HCT116 (cell line): ENCODE data around the gene CCDC192. TPM values are rescaled to one million over a fixed set of nuclear protein-coding genes. Genes with fewer than 3 reads are reported as not detected.

Experiments
- ATAC-seq: fragments of 200-7000 bp; cut with Tn5 transposase; 2 replicates; pipeline ENCODE4 v1.9.1; 2020; ENCODE audit warnings: mild to moderate bottlenecking, moderate library complexity
- BruUV-seq: library from RNA; stranded (reverse); fragments of 400-500 nt; replicated peaks from 2 replicates; lab custom pipeline; 2021; lab: Mats Ljungman, UMichigan
- CTCF ChIA-PET: fragments of 300-600 bp; sonication (Branson Sonifier 250); formaldehyde crosslinking; loops from one replicate; lab custom pipeline; 2021; ENCODE audit warnings: antibody characterized with exemption; lab: Charles Lee
- POLR2A ChIA-PET: fragments of 300-600, 350-600 bp; sonication (Branson Sonifier 250); formaldehyde crosslinking; loops from one replicate; lab custom pipeline; 2021; ENCODE audit warnings: antibody characterized with exemption; lab: Charles Lee
- RAD21 ChIA-PET, 2 experiments: fragments of 300-600 bp; sonication (Branson Sonifier 250); formaldehyde crosslinking; loops; one replicate each; lab custom pipeline; 2023; ENCODE audit warnings: low total read pairs in 2 of 2; ENCODE audit not compliant: uncharacterized antibody in 2 of 2, unreplicated experiment in 2 of 2, low non-redundant PET in 1 of 2; lab: Charles Lee
- DNase-seq: peaks from one replicate; pipeline ENCODE4 v3.0.0-alpha.2; 2010; ENCODE audit warnings: low read depth, low spot score
- H2AFZ ChIP-seq: fragments of 200-600 bp; shearing (Covaris generic), sonication (generic); 2 replicates; pipeline ENCODE4 v1.6.1; 2017; ENCODE audit warnings: low read depth, mixed run types, mixed read lengths, antibody characterized with exemption, low read length; ENCODE audit not compliant: poor library complexity, severe bottlenecking
- H3K27ac ChIP-seq: 2 replicates; pipeline ENCODE4 v1.5.1; 2012; ENCODE audit warnings: low read depth, low read length
- H3K27me3 ChIP-seq: fragments of 200-600 bp; sonication (generic); 2 replicates; pipeline ENCODE4 v1.6.1; 2016; ENCODE audit warnings: mixed run types, low read length, mixed read lengths; ENCODE audit not compliant: insufficient read depth
- H3K36me3 ChIP-seq, 2 experiments: fragments of 200-500 bp in 1 of 2; fragments of 200-600 bp in 1 of 2; sonication (Bioruptor generic) in 1 of 2; sonication (generic) in 1 of 2; 2 replicates each; pipeline versions ENCODE4 v1.5.1 to v1.6.1; 2014 to 2016; ENCODE audit warnings: low read length in 2 of 2, inconsistent platforms in 1 of 2, mixed read lengths in 1 of 2, mixed run types in 1 of 2; ENCODE audit not compliant: insufficient read depth in 2 of 2, control insufficient read depth in 1 of 2
- H3K4me1 ChIP-seq, 2 experiments: fragments of 200-600 bp in 1 of 2; sonication (generic) in 1 of 2; 2 replicates each; pipeline versions ENCODE4 v1.5.1 to v1.6.1; 2012 to 2017; ENCODE audit warnings: low read length in 2 of 2, inconsistent platforms in 1 of 2, mild to moderate bottlenecking in 1 of 2, mixed read lengths in 1 of 2, mixed run types in 1 of 2, moderate library complexity in 1 of 2; ENCODE audit not compliant: insufficient read depth in 2 of 2, control insufficient read depth in 1 of 2
- H3K4me2 ChIP-seq: fragments of 200-600 bp; sonication (generic); 2 replicates; pipeline ENCODE4 v1.6.1; 2017; ENCODE audit warnings: mixed run types, low read length, mixed read lengths
- H3K4me3 ChIP-seq, 2 experiments: fragments of 200-600 bp in 1 of 2; sonication (generic) in 1 of 2; replicated peaks in 1 of 2; 2 replicates each; pipeline ENCODE4 v1.5.1; 2011 to 2016; ENCODE audit warnings: low read length in 2 of 2, control low read depth in 1 of 2, low read depth in 1 of 2, mild to moderate bottlenecking in 1 of 2, mixed read lengths in 1 of 2, mixed run types in 1 of 2
- H3K79me2 ChIP-seq: fragments of 200-600 bp; sonication (generic); 2 replicates; pipeline ENCODE4 v1.6.1; 2017; ENCODE audit warnings: mild to moderate bottlenecking, mixed run types, low read length, moderate library complexity, mixed read lengths; ENCODE audit not compliant: insufficient read depth
- H3K9ac ChIP-seq: fragments of 200-600 bp; sonication (generic); 2 replicates; pipeline ENCODE4 v1.6.1; 2016; ENCODE audit warnings: low read length, mixed read lengths
- H3K9me2 ChIP-seq: fragments of 200-600 bp; sonication (generic), shearing (Covaris generic); 2 replicates; pipeline ENCODE4 v1.6.1; 2017; ENCODE audit warnings: mixed run types, mild to moderate bottlenecking, moderate library complexity; ENCODE audit not compliant: insufficient read depth
- H3K9me3 ChIP-seq, 2 experiments: fragments of 200-500 bp in 1 of 2; fragments of 200-600 bp in 1 of 2; sonication (Bioruptor generic) in 1 of 2; sonication (generic) in 1 of 2; 2 replicates each; pipeline ENCODE4 v1.6.1; 2014 to 2017; ENCODE audit warnings: low read length in 2 of 2, mixed read lengths in 2 of 2, inconsistent platforms in 1 of 2, low read depth in 1 of 2, mild to moderate bottlenecking in 1 of 2, mixed run types in 1 of 2, moderate library complexity in 1 of 2; ENCODE audit not compliant: control insufficient read depth in 1 of 2, insufficient read depth in 1 of 2
- H4K20me1 ChIP-seq: fragments of 200-600 bp; sonication (generic), shearing (Covaris generic); 2 replicates; pipeline ENCODE4 v1.6.1; 2017; ENCODE audit warnings: mixed run types, mild to moderate bottlenecking, moderate library complexity; ENCODE audit not compliant: insufficient read depth
- CBX3 ChIP-seq: IDR thresholded peaks from 2 replicates; pipeline ENCODE4 v1.6.1; 2012; ENCODE audit warnings: low read depth
- CEBPB ChIP-seq: IDR thresholded peaks from 2 replicates; pipeline ENCODE4 v1.6.1; 2012; ENCODE audit warnings: low read depth
- EGR1 ChIP-seq: IDR thresholded peaks from 2 replicates; pipeline ENCODE4 v1.6.1; 2012; ENCODE audit warnings: low read depth
- EZH2phosphoT487 ChIP-seq: fragments of 200-600 bp; IDR thresholded peaks from 2 replicates; pipeline ENCODE4 v1.6.1; 2018; ENCODE audit warnings: antibody characterized with exemption, borderline replicate concordance
- JUND ChIP-seq: IDR thresholded peaks from 2 replicates; pipeline ENCODE4 v1.6.1; 2012
- RAD21 ChIP-seq: IDR thresholded peaks from 2 replicates; pipeline ENCODE4 v1.6.1; 2012; ENCODE audit warnings: low read depth, mild to moderate bottlenecking
- SIN3A ChIP-seq: IDR thresholded peaks from 2 replicates; pipeline ENCODE4 v1.6.1; 2012; ENCODE audit warnings: low read depth
- SRF ChIP-seq: IDR thresholded peaks from 2 replicates; pipeline ENCODE4 v1.6.1; 2012; ENCODE audit warnings: low read depth
- TCF7L2 ChIP-seq: IDR thresholded peaks from 2 replicates; pipeline ENCODE4 v1.7.0; 2011; ENCODE audit warnings: borderline replicate concordance, inconsistent platforms; ENCODE audit not compliant: insufficient read depth, insufficient read length; ENCODE audit errors: extremely low read depth
- YY1 ChIP-seq: IDR thresholded peaks from 2 replicates; pipeline ENCODE4 v1.6.1; 2011; ENCODE audit warnings: low read length, low read depth, moderate library complexity, mild to moderate bottlenecking; ENCODE audit not compliant: insufficient replicate concordance; ENCODE audit errors: extremely low read depth
- ZFX ChIP-seq: fragments of 450-650 bp; IDR thresholded peaks from 2 replicates; pipeline ENCODE4 v1.6.1; 2017
- intact Hi-C: fragments of 100-400 bp; cut with micrococcal nuclease; formaldehyde crosslinking; loops from 2 replicates; pipeline ENCODE4 v1.10.0; 2022
- total RNA-seq: library from RNA; stranded (reverse); gene quantifications from one replicate; pipeline ENCODE4 v1.2.1, GENCODE V29; 2021; ENCODE audit not compliant: unreplicated experiment
- TF ChIP-seq, protein P1 (sequence below): IDR thresholded peaks from 2 replicates; pipeline ENCODE4 v1.6.1; 2011; ENCODE audit warnings: mild to moderate bottlenecking, low read length, moderate library complexity; ENCODE audit not compliant: insufficient replicate concordance; ENCODE audit errors: extremely low read depth
- TF ChIP-seq, protein P2 (sequence below): IDR thresholded peaks from 2 replicates; pipeline ENCODE4 v1.6.1; 2012; ENCODE audit warnings: low read depth

CCDC192 gene
- total RNA-seq, 1 experiment from 2014 or later: not detected

DNA sequence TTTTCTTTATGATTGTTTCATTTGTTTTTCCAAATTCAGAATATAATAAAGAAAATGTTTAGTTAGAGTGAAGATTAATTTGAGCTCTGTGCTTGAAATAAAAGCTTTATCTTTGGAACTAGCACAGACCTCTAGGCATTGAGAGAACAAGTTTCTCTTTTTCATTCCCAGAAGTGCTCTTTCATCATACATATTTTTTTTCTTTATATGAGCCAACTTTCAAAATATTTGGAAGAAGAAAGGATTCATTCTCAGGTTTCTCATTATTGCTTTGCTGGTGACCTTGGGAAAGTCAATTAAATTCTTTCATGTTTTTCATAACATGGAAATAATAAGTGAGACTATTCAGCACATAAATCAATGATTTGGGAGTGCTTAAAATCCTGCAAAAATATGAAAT is 37.5 kb upstream of the CCDC192 start:
- no peaks in the 10 kb centered on the region for H3K27me3 ChIP-seq
- H3K27ac ChIP-seq: no peak overlapping the region
- POLR2A ChIA-PET: no interaction called here
- no peaks in the 10 kb centered on the region for H3K4me1 ChIP-seq
- no peak overlapping the region for H3K4me3 ChIP-seq
- intact Hi-C loops: no loop called here
- DNase-seq: no peak
- TF ChIP-seq SIN3A (no peak), CEBPB (no peak), TCF7L2 (no peak), JUND (no peak), RAD21 (no peak)
- TF ChIP-seq, protein P1, sequence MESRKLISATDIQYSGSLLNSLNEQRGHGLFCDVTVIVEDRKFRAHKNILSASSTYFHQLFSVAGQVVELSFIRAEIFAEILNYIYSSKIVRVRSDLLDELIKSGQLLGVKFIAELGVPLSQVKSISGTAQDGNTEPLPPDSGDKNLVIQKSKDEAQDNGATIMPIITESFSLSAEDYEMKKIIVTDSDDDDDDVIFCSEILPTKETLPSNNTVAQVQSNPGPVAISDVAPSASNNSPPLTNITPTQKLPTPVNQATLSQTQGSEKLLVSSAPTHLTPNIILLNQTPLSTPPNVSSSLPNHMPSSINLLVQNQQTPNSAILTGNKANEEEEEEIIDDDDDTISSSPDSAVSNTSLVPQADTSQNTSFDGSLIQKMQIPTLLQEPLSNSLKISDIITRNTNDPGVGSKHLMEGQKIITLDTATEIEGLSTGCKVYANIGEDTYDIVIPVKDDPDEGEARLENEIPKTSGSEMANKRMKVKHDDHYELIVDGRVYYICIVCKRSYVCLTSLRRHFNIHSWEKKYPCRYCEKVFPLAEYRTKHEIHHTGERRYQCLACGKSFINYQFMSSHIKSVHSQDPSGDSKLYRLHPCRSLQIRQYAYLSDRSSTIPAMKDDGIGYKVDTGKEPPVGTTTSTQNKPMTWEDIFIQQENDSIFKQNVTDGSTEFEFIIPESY: no peak
- TF ChIP-seq, all 23 proteins: peak for 0
- BruUV-seq: no TSS peak
- no peak overlapping the region for H3K9ac ChIP-seq
- H3K9me2 ChIP-seq: no peaks in the 10 kb centered on the region
- no peaks in the 10 kb centered on the region for H3K36me3 ChIP-seq
- CTCF ChIA-PET: no interaction called here
- H2AFZ ChIP-seq: no peak overlapping the region
- H3K9me3 ChIP-seq: no peaks in the 10 kb centered on the region
- no peak overlapping the region for H3K4me2 ChIP-seq
- H4K20me1 ChIP-seq: no peaks in the 10 kb centered on the region
- RAD21 ChIA-PET: no interaction called here
- no peaks in the 10 kb centered on the region for H3K79me2 ChIP-seq
- no peak for ATAC-seq

DNA sequence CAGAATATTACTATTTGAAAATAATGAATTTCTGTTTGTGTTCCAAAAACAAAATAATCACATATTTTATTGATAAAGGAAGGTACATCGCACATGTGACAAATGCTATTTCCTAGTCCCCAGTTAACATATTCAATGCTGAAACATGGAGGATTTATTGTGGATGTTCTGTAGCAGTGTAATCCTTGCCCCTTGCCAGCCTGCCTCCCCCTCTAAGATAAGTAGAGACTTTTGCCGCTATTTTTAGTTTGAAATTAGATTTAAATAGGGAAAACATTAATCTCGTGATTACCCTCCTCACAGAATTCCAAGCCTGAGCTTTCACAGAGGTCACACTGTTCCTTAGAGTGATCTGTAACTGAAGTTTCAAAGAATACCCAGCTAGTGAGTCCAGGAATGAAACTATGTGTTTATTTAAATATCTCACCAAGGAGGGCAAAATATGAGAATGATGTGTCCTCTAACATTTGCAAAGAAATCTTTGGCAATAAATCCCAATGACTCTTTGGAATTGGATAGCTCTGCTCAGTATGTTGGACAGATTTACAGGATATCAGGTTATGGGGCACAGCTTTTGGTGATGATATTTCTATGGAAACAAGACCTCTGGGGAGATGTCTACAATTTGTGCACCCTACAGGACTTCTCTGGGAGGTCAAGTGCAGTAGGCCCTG is 37.0 kb upstream of the CCDC192 start:
- no TSS peak for BruUV-seq
- no peaks in the 10 kb centered on the region for H3K36me3 ChIP-seq
- CTCF ChIA-PET: no interaction called here
- H3K9me2 ChIP-seq: no peaks in the 10 kb centered on the region
- H2AFZ ChIP-seq: no peak overlapping the region
- no peak overlapping the region for H3K4me2 ChIP-seq
- H3K4me1 ChIP-seq: no peaks in the 10 kb centered on the region
- H3K27me3 ChIP-seq: no peaks in the 10 kb centered on the region
- H3K9ac ChIP-seq: no peak overlapping the region
- intact Hi-C loops: no loop called here
- RAD21 ChIA-PET: no interaction called here
- H3K27ac ChIP-seq: no peak overlapping the region
- POLR2A ChIA-PET: no interaction called here
- no peaks in the 10 kb centered on the region for H4K20me1 ChIP-seq
- H3K9me3 ChIP-seq: no peaks in the 10 kb centered on the region
- no peak overlapping the region for H3K4me3 ChIP-seq
- ATAC-seq (no peak), DNase-seq (no peak)
- no peaks in the 10 kb centered on the region for H3K79me2 ChIP-seq
- no peak for TF ChIP-seq YY1
- TF ChIP-seq EGR1: no peak
- TF ChIP-seq RAD21: no peak
- TF ChIP-seq, protein P1: no peak
- no peak for TF ChIP-seq ZFX
- no peak for TF ChIP-seq SRF
- TF ChIP-seq, protein P2, sequence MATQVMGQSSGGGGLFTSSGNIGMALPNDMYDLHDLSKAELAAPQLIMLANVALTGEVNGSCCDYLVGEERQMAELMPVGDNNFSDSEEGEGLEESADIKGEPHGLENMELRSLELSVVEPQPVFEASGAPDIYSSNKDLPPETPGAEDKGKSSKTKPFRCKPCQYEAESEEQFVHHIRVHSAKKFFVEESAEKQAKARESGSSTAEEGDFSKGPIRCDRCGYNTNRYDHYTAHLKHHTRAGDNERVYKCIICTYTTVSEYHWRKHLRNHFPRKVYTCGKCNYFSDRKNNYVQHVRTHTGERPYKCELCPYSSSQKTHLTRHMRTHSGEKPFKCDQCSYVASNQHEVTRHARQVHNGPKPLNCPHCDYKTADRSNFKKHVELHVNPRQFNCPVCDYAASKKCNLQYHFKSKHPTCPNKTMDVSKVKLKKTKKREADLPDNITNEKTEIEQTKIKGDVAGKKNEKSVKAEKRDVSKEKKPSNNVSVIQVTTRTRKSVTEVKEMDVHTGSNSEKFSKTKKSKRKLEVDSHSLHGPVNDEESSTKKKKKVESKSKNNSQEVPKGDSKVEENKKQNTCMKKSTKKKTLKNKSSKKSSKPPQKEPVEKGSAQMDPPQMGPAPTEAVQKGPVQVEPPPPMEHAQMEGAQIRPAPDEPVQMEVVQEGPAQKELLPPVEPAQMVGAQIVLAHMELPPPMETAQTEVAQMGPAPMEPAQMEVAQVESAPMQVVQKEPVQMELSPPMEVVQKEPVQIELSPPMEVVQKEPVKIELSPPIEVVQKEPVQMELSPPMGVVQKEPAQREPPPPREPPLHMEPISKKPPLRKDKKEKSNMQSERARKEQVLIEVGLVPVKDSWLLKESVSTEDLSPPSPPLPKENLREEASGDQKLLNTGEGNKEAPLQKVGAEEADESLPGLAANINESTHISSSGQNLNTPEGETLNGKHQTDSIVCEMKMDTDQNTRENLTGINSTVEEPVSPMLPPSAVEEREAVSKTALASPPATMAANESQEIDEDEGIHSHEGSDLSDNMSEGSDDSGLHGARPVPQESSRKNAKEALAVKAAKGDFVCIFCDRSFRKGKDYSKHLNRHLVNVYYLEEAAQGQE: no peak
- no peak for TF ChIP-seq EZH2phosphoT487
- no peak for TF ChIP-seq CBX3
